ENCODE results near the gene EPB41L3.
"Not testable (repeated sequence)": the region's sequence is repeated elsewhere in the genome, so short reads cannot be mapped to it uniquely, and the experiment has no call there.

EPB41L3 gene

GRCh38 chr18:5543773-5544389 lies at the start of gene EPB41L3:
EPB41L3 (minus strand) TSS chr18:5543997; CDS start chr18:5489183, 54,814 bp downstream.
- no peak for DNase-seq (ENCODE audit: low read depth)

GRCh38 chr18:5588529-5588928 lies 44.7 kb upstream of the EPB41L3 start:
- DNase-seq (ENCODE audit: low read depth) = no peak

GRCh38 chr18:5585653-5586052 lies 41.9 kb upstream of the EPB41L3 start:
- DNase-seq (ENCODE audit: low read depth) = no peak

GRCh38 chr18:5584746-5585417 lies 41.1 kb upstream of the EPB41L3 start:
- DNase-seq (ENCODE audit: low read depth) = no peak

- DNase-seq (ENCODE audit: low read depth) = no peak
These were observed 39.3 kb upstream of the EPB41L3 start for GRCh38 chr18:5582849-5583681.

GRCh38 chr18:5582076-5582475 lies 38.3 kb upstream of the EPB41L3 start:
- no peak for DNase-seq (ENCODE audit: low read depth)

GRCh38 chr18:5574843-5575242 lies 31.0 kb upstream of the EPB41L3 start:
- no peak for DNase-seq (ENCODE audit: low read depth)

GRCh38 chr18:5571666-5572065 lies 27.9 kb upstream of the EPB41L3 start:
- DNase-seq (ENCODE audit: low read depth) = no peak

GRCh38 chr18:5570613-5571012 lies 26.8 kb upstream of the EPB41L3 start:
- DNase-seq (ENCODE audit: low read depth) = not testable (repeated sequence)

GRCh38 chr18:5568416-5568815 lies 24.6 kb upstream of the EPB41L3 start:
- no peak for DNase-seq (ENCODE audit: low read depth)

- no peak for DNase-seq (ENCODE audit: low read depth)
These were observed 15.1 kb upstream of the EPB41L3 start for GRCh38 chr18:5558851-5559250.

- DNase-seq (ENCODE audit: low read depth) = no peak
These were observed 12.6 kb upstream of the EPB41L3 start for GRCh38 chr18:5556310-5556974.

- no peak for DNase-seq (ENCODE audit: low read depth)
These were observed 10.8 kb upstream of the EPB41L3 start for GRCh38 chr18:5554629-5555028.

- no peak for DNase-seq (ENCODE audit: low read depth)
These were observed 2.9 kb upstream of the EPB41L3 start for GRCh38 chr18:5546660-5547059.

- no peak for DNase-seq (ENCODE audit: low read depth)
These were observed 639 bp downstream of the EPB41L3 start for GRCh38 chr18:5543036-5543680.

- no peak for DNase-seq (ENCODE audit: low read depth)
These were observed 1.2 kb downstream of the EPB41L3 start for GRCh38 chr18:5542515-5543035.

- DNase-seq (ENCODE audit: low read depth) = no peak
These were observed 2.2 kb downstream of the EPB41L3 start for GRCh38 chr18:5541644-5542043.

- no peak for DNase-seq (ENCODE audit: low read depth)
These were observed 4.4 kb downstream of the EPB41L3 start for GRCh38 chr18:5539391-5539790.

- no peak for DNase-seq (ENCODE audit: low read depth)
These were observed 5.3 kb downstream of the EPB41L3 start for GRCh38 chr18:5538544-5538943.

GRCh38 chr18:5537860-5538259 lies 5.9 kb downstream of the EPB41L3 start:
- DNase-seq (ENCODE audit: low read depth) = no peak

- DNase-seq (ENCODE audit: low read depth) = no peak
These were observed 9.0 kb downstream of the EPB41L3 start for GRCh38 chr18:5534845-5535244.

- no peak for DNase-seq (ENCODE audit: low read depth)
These were observed 11.7 kb downstream of the EPB41L3 start for GRCh38 chr18:5532066-5532465.

All from stimulated activated CD8-positive, alpha-beta memory T cell treated with anti-CD3 and anti-CD28 coated beads, Interleukin-7, amount 100 ng/mL, for 24 hours (primary cell).